Activated CD8-positive, alpha-beta memory T cell treated with anti-CD3 and anti-CD28 coated beads for 36 hours (primary cell): ENCODE data around the gene GRID1. TPM values are rescaled to one million over a fixed set of nuclear protein-coding genes. Genes with fewer than 3 reads are reported as not detected.
"Not testable (repeated sequence)": the region's sequence is repeated elsewhere in the genome, so short reads cannot be mapped to it uniquely, and the experiment has no call there.

Source experiments
- CTCF ChIA-PET: fragments of 350-600 bp; sonication (Branson Sonifier 250); formaldehyde crosslinking; loops from one replicate; lab custom pipeline; 2021; ENCODE audit warnings: antibody characterized with exemption; lab: Charles Lee
- POLR2A ChIA-PET: fragments of 350-600 bp; sonication (Branson Sonifier 250); formaldehyde crosslinking; loops from one replicate; lab custom pipeline; 2021; ENCODE audit warnings: antibody characterized with exemption; lab: Charles Lee
- total RNA-seq, 2 experiments: library from RNA; stranded (reverse); gene quantifications; one replicate each; pipeline ENCODE4 v1.2.3, GENCODE V29; 2021

The GRID1 gene
- total RNA-seq, 2 experiments from 2014 or later = not detected

DNA sequence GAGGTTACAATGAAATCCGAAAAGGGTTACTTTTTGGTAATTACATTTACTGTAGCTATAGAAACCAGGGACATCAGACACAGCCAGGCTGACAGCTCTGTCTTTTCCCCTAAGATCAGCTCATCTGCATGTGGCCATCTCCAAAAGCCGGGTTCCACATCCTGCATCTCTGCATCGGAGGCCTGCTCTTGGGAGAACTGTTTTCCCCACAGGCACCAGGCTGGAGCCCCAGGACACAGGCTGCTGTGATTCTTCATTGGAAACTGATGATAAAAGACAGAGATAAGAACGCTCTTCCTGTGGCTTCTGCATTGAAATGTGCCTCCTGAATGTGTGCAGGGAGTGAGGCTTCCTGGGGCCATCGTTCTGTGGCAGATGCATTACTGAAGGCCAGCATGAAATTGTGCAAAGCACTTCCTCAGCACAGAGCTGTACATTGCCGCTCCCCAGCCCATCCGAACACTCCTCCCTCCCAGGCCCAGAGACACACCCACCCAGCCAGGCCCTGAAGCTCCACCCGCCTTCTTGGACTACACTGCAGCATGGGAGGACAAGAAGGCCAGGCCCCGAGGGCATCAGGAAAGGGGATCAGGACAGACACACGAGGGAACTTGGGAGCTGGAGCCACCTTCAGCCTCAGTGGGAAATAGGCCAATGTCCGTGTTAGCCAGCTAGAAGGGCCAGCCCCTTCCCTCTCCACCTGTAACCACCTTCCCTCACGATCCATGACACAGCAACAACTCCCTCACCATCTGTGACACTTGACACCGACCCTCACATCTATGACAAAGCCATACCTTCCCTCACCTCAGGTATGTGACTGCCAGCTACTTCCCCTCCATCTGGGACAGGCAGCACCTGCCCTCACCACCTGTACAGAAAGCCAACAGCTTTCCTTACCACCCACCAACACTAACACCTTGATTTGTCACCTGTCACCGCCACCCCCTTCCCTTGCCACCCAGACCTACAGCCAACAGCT, 113.2 kb downstream of the GRID1 start:
- ChIA-PET POLR2A (no interaction called here), CTCF (no interaction called here)

- POLR2A ChIA-PET = no interaction called here
Measured at GRCh38 chr10:86252556-86252955, 114.0 kb downstream of the GRID1 start.

GRCh38 chr10:86252079-86252478, 114.5 kb downstream of the GRID1 start:
- POLR2A ChIA-PET = no interaction called here
- CTCF ChIA-PET = no interaction called here

More at GRCh38 chr10:86252556-86252955, 114.0 kb downstream of the GRID1 start:
- CTCF ChIA-PET = no interaction called here

DNA sequence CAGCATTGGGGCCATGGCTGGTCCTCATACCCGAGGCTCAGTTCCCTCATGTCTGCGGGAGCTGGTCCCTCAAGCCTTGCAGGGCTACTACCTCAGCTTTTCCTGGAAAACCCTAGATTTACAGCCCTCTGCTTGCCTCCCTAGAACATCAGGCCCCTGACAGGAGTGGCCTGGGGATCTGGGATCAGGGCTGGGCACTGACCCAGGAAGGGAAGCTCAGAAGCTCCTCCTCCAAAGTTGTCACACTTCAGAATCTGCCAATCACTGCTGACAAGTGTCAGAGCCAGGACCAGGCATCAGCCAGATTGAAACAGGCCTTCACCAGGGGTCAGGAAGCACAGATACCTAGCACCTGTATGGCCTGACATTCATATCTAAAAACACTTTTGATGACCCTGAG, 115.2 kb downstream of the GRID1 start:
- POLR2A ChIA-PET = no interaction called here
- CTCF ChIA-PET = no interaction called here

DNA sequence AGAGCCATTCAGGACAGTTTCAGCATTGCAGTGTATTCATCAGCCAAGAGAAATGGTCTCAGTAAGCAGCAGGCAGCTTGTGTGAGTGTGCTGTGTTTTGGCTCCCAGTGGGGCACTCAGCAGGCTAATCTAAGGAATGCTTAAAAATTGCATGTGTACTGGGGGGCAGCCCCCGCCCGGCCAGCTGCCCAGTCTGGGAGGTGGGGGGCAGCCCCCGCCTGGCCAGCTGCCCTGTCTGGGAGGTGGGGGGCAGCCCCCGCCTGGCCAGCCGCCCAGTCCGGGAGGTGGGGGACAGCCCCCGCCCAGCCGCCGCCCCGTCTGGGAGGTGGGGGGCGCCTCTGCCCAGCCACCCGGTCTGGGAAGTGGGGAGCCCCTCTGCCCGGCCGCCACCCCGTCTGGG, 116.2 kb downstream of the GRID1 start:
- POLR2A ChIA-PET = no interaction called here
- CTCF ChIA-PET = no interaction called here

DNA sequence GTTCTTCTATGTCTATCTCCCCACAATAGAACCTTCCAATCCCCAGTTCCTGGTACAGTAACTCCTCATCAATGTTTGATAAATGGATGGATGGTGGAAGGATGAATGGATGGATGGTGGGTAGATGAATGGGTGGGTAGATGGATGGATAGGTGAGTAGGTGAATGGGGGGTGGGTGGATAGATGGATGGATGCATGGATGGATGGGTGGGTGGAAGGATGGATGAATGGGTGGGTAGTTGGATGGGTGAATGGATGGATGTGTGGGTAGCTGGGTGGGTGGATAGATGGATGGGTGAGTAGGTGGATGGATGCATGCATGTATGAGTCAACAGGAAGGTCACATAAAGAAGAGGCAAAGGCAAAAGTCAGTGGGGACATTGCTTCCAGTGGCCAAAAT, 116.8 kb downstream of the GRID1 start:
- ChIA-PET POLR2A (no interaction called here), CTCF (no interaction called here)

DNA sequence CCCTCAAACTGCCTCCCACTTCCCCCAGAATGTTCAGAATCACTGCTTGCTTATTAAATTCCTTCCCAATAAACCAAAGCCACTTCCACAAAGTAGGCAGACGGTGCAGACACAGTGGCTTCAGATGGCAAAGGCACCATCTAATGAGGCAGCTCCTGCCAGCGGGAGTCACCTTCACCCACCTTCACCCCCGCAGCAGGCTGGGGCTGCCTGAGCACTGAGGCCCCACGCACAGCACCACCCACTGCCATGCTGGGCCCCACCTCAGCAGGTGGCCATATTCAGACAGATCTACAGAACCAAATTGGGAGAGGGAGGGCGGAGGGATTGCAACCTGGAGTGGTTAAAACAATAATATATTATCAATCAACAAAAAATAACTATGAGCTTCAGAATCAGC, 118.5 kb downstream of the GRID1 start:
- ChIA-PET POLR2A (no interaction called here), CTCF (interaction anchor here (1.0 kb wide), 1 partner anchor 23 kb away, joined by 5 read pairs; no protein-coding TSS in a partner anchor)

GRCh38 chr10:86247588-86247987, 119.0 kb downstream of the GRID1 start:
- CTCF ChIA-PET = interaction anchor here (1.0 kb wide), 1 partner anchor 22 kb away, joined by 5 read pairs; no protein-coding TSS in a partner anchor
- POLR2A ChIA-PET = no interaction called here

GRCh38 chr10:86247073-86247472, 119.5 kb downstream of the GRID1 start:
- POLR2A ChIA-PET = no interaction called here
- CTCF ChIA-PET = no interaction called here

DNA sequence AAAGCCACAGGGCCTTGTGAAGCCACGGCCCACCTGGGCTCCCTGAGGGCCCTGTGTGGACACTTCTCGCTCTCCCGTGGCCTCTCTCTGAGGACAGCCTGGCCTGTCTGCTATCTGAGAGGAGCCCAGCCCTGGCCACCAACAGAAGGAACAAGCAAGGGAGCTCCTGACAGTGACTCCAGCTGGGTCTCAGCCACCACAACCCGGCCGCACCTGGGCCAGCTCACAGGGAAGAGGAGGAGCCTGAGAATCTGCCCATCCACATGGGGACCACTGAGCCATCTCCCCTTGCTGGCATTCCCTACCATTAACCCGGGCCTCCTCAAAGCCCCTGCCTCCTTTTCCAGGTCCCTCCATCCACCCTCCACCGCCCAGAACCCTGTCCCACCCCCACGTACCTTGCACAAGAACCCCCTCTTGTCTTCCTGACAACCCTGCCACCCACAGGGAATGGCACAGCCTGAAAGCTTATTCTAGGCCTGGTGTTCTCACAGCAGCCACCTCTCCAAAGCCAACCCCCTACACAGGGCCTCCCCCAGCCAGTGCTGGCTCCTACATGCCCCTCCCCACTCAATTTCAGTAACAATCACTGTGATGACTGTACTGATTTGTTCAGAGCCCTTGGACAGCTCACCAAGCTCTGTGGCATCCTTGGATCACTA, 120.2 kb downstream of the GRID1 start:
- ChIA-PET CTCF (no interaction called here), POLR2A (no interaction called here)

DNA sequence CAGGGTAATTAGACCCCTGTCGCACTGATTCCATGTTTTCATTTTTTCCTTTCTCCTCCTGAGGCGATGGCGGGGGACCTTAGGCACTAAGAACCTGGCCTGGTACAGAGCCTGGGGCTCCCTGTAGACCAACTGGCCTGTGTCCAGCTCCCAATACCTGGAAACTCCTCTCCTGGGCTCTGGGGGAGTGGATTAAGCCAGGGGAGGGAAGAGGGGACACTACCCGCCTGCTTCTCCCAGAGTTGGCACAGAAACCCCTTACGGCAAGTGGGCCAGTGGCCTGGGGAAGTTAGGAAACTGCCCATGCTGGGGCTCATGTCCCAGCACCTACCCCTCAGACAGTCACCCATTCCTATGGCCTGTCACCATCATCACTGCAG, 121.6 kb downstream of the GRID1 start:
- CTCF ChIA-PET = no interaction called here

GRCh38 chr10:86244297-86245014, 122.1 kb downstream of the GRID1 start:
- ChIA-PET POLR2A (no interaction called here), CTCF (no interaction called here)

More for the DNA sequence above, 121.6 kb downstream of the GRID1 start:
- POLR2A ChIA-PET = no interaction called here

- CTCF ChIA-PET = no interaction called here
- POLR2A ChIA-PET = no interaction called here
Measured at GRCh38 chr10:86243651-86244155, 122.9 kb downstream of the GRID1 start.

GRCh38 chr10:86242761-86243160, 123.8 kb downstream of the GRID1 start:
- POLR2A ChIA-PET = no interaction called here

DNA sequence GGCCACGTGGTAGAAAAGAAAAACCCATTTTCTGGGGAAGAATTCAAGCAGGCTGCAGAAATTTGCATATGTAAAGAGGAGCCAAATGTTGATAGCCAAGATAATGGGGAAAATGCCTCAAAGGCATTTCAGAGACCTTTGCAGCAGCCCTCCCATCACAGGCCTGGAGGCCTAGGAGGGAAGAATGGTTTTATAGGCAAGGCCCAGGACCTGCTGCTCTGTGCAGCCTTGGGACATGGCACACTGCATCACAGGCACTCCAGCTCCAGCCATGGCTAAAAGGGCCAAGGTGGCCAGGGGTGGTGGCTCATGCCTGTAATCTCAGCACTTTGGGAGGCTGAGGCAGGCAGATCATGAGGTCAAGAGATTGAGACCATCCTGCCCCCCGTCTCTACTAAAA, 128.5 kb downstream of the GRID1 start:
- POLR2A ChIA-PET, CTCF ChIA-PET: not testable (repeated sequence)

More at GRCh38 chr10:86242761-86243160, 123.8 kb downstream of the GRID1 start:
- CTCF ChIA-PET = no interaction called here

- ChIA-PET CTCF (no interaction called here), POLR2A (no interaction called here)
Measured at GRCh38 chr10:86234541-86235270, 131.9 kb downstream of the GRID1 start.

GRCh38 chr10:86234107-86234506, 132.5 kb downstream of the GRID1 start:
- ChIA-PET POLR2A (no interaction called here), CTCF (no interaction called here)

DNA sequence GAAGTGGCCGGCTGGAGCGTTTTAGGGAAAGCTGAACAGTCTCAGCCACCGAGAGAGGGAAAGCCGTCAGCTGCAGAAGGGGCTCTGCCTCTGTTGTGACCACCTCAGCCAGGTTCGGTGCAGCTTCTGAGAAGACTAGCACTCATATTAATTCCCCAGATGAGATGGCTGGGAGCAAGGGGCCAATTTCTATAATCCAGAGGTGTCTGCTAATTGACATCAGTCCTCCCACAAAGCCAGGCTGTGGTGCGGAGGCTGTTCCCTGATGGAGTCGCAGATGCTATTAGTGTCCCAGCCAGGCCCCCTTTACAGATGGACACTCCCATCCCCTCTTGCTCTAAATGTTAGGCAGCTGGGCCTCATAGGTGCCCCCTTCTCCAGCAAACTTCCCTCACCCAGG, 133.5 kb downstream of the GRID1 start:
- ChIA-PET POLR2A (no interaction called here), CTCF (no interaction called here)

DNA sequence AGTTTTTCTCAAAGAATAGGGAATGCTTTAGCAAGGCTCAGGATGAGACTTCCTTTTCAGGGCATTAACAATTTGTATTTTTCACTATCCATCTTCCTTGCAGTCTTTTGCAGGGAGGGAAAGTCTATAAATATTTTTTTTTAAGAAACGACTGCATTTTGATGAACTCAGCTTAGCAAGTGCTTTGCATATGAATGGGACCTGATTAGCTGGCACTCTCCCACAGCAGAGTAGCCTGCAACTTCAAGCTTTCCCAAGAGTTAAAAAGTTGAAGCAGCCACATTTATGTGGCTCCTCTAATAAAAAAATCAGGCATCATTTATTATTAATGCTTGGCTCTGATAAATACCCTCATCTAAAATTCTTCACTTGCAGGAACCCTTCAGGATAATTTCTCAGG, 134.0 kb downstream of the GRID1 start:
- ChIA-PET POLR2A (no interaction called here), CTCF (no interaction called here)
